Suprapubic skin (tissue), 4 donors: ENCODE results near the gene MMP19. TPM values are rescaled to one million over a fixed set of nuclear protein-coding genes. Genes with fewer than 3 reads are reported as not detected.

ENCODE experiments used
- DNase-seq, 2 donors: peaks; one replicate each; pipeline ENCODE4 v3.0.0-alpha.2; 2019; ENCODE audit warnings: low spot score in 2 of 2
- H3K27ac ChIP-seq: fragments of 200-600 bp; sonication (generic); one replicate; pipeline ENCODE4 v1.5.1; 2019
- H3K27me3 ChIP-seq: fragments of 200-600 bp; sonication (generic); one replicate; pipeline ENCODE4 v1.5.1; 2019
- H3K36me3 ChIP-seq: fragments of 200-600 bp; sonication (generic); one replicate; pipeline ENCODE4 v1.5.1; 2019
- H3K4me1 ChIP-seq: fragments of 200-600 bp; sonication (generic); one replicate; pipeline ENCODE4 v1.5.1; 2019
- H3K4me3 ChIP-seq: fragments of 200-600 bp; sonication (generic); one replicate; pipeline ENCODE4 v1.5.1; 2019; ENCODE audit warnings: mild to moderate bottlenecking
- H3K9me3 ChIP-seq: fragments of 200-600 bp; sonication (generic); one replicate; pipeline ENCODE4 v1.5.1; 2019
- CTCF ChIP-seq, 2 donors: fragments of 200-600 bp in 1 of 2; fragments of 450-650 bp in 1 of 2; sonication (generic) in 1 of 2; IDR thresholded peaks; one replicate each; pipeline ENCODE4 v1.5.1; 2016 to 2019; ENCODE audit warnings: antibody characterized with exemption in 2 of 2, mild to moderate bottlenecking in 1 of 2, moderate library complexity in 1 of 2
- EP300 ChIP-seq: sonication (generic); formaldehyde crosslinking; IDR thresholded peaks from one replicate; pipeline ENCODE4 v1.6.1; 2017; ENCODE audit warnings: antibody characterized with exemption
- POLR2A ChIP-seq, 2 donors: fragments of 450-650 bp; IDR thresholded peaks; one replicate each; pipeline ENCODE4 v1.6.1; 2017; ENCODE audit warnings: antibody characterized with exemption in 2 of 2, mild to moderate bottlenecking in 2 of 2, moderate library complexity in 2 of 2
- POLR2AphosphoS5 ChIP-seq, 3 donors: sonication (generic); formaldehyde crosslinking; IDR thresholded peaks; one replicate each; pipeline ENCODE4 v1.6.1; 2017; ENCODE audit warnings: antibody characterized with exemption in 3 of 3
- WGBS: methylation state at CpG from one replicate; pipeline ENCODE4 v1.1.5; 2018; 5-methylcytosine and 5-hydroxymethylcytosine counted together
- total RNA-seq, 4 donors: library from RNA; depleted of rRNA; stranded (reverse); fragments of >200 nt; gene quantifications; one replicate each; pipeline ENCODE4 v1.1.0, GENCODE V29; 2016

Gene MMP19
- total RNA-seq, 4 donors from 2014 or later: 4.2 to 10.5 (median 5.5) TPM

- Histone ChIP-seq H3K36me3 (peaks cover 42% of the 10 kb centered on the region), H3K9me3 (no peaks in the 10 kb centered on the region), H3K4me3 (peak overlapping the region; percentile 81), H3K4me1 (peaks cover 42% of the 10 kb centered on the region), H3K27me3 (no peaks in the 10 kb centered on the region), H3K27ac (peak overlapping the region; percentile 63)
- no peak for TF ChIP-seq POLR2A (IDR thresholded peaks at IDR 0.05)
- TF ChIP-seq POLR2AphosphoS5 (IDR thresholded peaks at IDR 0.05): no peak
- TF ChIP-seq CTCF (IDR thresholded peaks at IDR 0.05): no peak
- no peak for TF ChIP-seq EP300
- WGBS: 2% methylated on average over 17 of the region's 17 CpGs
- no peak for DNase-seq
Observed at GRCh38 chr12:55818140-55818728, 24.5 kb downstream of the MMP19 start.

- Histone ChIP-seq H3K27ac (peak within 1 kb of the TSS; percentile 93), H3K27me3 (no peaks in the 10 kb centered on the region), H3K9me3 (no peaks in the 10 kb centered on the region), H3K4me3 (peak within 1 kb of the TSS; percentile 81), H3K4me1 (peaks cover 42% of the 10 kb centered on the region), H3K36me3 (peaks cover 35% of the 10 kb centered on the region)
- DNase-seq: peak; percentile 99
- WGBS: under 1% methylated on average over 38 of the region's 38 CpGs
- TF ChIP-seq POLR2A (IDR thresholded peaks at IDR 0.05) (peak in 1 of 2 donors; percentile 80), EP300 (no peak), POLR2AphosphoS5 (IDR thresholded peaks at IDR 0.05) (peak; percentile 29 to 66 (median 55)), CTCF (IDR thresholded peaks at IDR 0.05) (no peak)
Observed at GRCh38 chr12:55817345-55818139, 25.2 kb downstream of the MMP19 start, which contains the start of the genes ORMDL2 and SARNP. Gene ORMDL2 (plus strand): TSS chr12:55818041. CDS start chr12:55819000, 959 bp downstream. Gene SARNP (minus strand): TSS chr12:55817724. CDS start chr12:55817701, 23 bp downstream.

GRCh38 chr12:55816881-55817344, 25.8 kb downstream of the MMP19 start:
- Histone ChIP-seq H3K27ac (peak overlapping the region; percentile 93), H3K4me3 (peak overlapping the region; percentile 81), H3K27me3 (no peaks in the 10 kb centered on the region), H3K9me3 (no peaks in the 10 kb centered on the region), H3K4me1 (peaks cover 44% of the 10 kb centered on the region), H3K36me3 (peaks cover 29% of the 10 kb centered on the region)
- peak in 1 of 2 donors; percentile 61 for DNase-seq
- 0% methylated on average over 14 of the region's 14 CpGs for WGBS
- TF ChIP-seq POLR2A (IDR thresholded peaks at IDR 0.05) (no peak), POLR2AphosphoS5 (IDR thresholded peaks at IDR 0.05) (no peak)

- H3K27me3 ChIP-seq: no peaks in the 10 kb centered on the region
- peak in 1 of 2 donors; percentile 49 for DNase-seq
- H3K9me3 ChIP-seq: no peaks in the 10 kb centered on the region
- no peak overlapping the region for H3K4me3 ChIP-seq
- 77% methylated on average over 12 of the region's 12 CpGs for WGBS
- H3K36me3 ChIP-seq: peaks cover 15% of the 10 kb centered on the region
- H3K27ac ChIP-seq: no peak overlapping the region
- TF ChIP-seq POLR2A (IDR thresholded peaks at IDR 0.05) (no peak), POLR2AphosphoS5 (IDR thresholded peaks at IDR 0.05) (no peak), EP300 (no peak), CTCF (IDR thresholded peaks at IDR 0.05) (no peak)
- peaks cover 44% of the 10 kb centered on the region for H3K4me1 ChIP-seq
Observed at GRCh38 chr12:55815473-55815872, 27.3 kb downstream of the MMP19 start.

- H3K9me3 ChIP-seq: no peaks in the 10 kb centered on the region
- DNase-seq: no peak
- H3K4me1 ChIP-seq: peaks cover 44% of the 10 kb centered on the region
- no peak for TF ChIP-seq POLR2A (IDR thresholded peaks at IDR 0.05)
- TF ChIP-seq CTCF (IDR thresholded peaks at IDR 0.05): no peak
- no peak for TF ChIP-seq POLR2AphosphoS5 (IDR thresholded peaks at IDR 0.05)
- no peak for TF ChIP-seq EP300
- H3K4me3 ChIP-seq: no peak overlapping the region
- peaks cover 6% of the 10 kb centered on the region for H3K36me3 ChIP-seq
- H3K27me3 ChIP-seq: no peaks in the 10 kb centered on the region
- H3K27ac ChIP-seq: no peak overlapping the region
Observed at GRCh38 chr12:55814257-55814656, 28.5 kb downstream of the MMP19 start.
